ENCODE results near the gene NEB.

The NEB gene

GRCh38 chr2:151733771-151734672 is at the start of gene NEB:
Gene NEB, minus strand, starts transcription at chr2:151734476. Its CDS starts 1,320 bp downstream, at chr2:151733156.
- no peak for DNase-seq (ENCODE audit: low read depth)

- no peak for DNase-seq (ENCODE audit: low read depth)
Observed at GRCh38 chr2:151783133-151783520, 48.9 kb upstream of the NEB start.

- DNase-seq (ENCODE audit: low read depth): no peak
Observed at GRCh38 chr2:151782378-151783132, 48.3 kb upstream of the NEB start.

GRCh38 chr2:151781642-151782041 is 47.4 kb upstream of the NEB start:
- no peak for DNase-seq (ENCODE audit: low read depth)

- DNase-seq (ENCODE audit: low read depth): no peak
Observed at GRCh38 chr2:151780938-151781337, 46.7 kb upstream of the NEB start.

- DNase-seq (ENCODE audit: low read depth): no peak
Observed at GRCh38 chr2:151777935-151778334, 43.7 kb upstream of the NEB start.

GRCh38 chr2:151777487-151777886 is 43.2 kb upstream of the NEB start:
- no peak for DNase-seq (ENCODE audit: low read depth)

GRCh38 chr2:151776367-151776766 is 42.1 kb upstream of the NEB start:
- DNase-seq (ENCODE audit: low read depth): no peak

GRCh38 chr2:151775057-151775740 is 40.9 kb upstream of the NEB start:
- DNase-seq (ENCODE audit: low read depth): no peak

GRCh38 chr2:151774506-151774905 is 40.2 kb upstream of the NEB start:
- no peak for DNase-seq (ENCODE audit: low read depth)

- DNase-seq (ENCODE audit: low read depth): no peak
Observed at GRCh38 chr2:151771599-151772358, 37.5 kb upstream of the NEB start.

GRCh38 chr2:151770995-151771394 is 36.7 kb upstream of the NEB start:
- DNase-seq (ENCODE audit: low read depth): no peak

GRCh38 chr2:151769606-151770005 is 35.3 kb upstream of the NEB start:
- no peak for DNase-seq (ENCODE audit: low read depth)

GRCh38 chr2:151767536-151767935 is 33.3 kb upstream of the NEB start:
- DNase-seq (ENCODE audit: low read depth): no peak

- no peak for DNase-seq (ENCODE audit: low read depth)
Observed at GRCh38 chr2:151766437-151767153, 32.3 kb upstream of the NEB start.

GRCh38 chr2:151765760-151766410 is 31.6 kb upstream of the NEB start:
- DNase-seq (ENCODE audit: low read depth): no peak

GRCh38 chr2:151762694-151763093 is 28.4 kb upstream of the NEB start:
- no peak for DNase-seq (ENCODE audit: low read depth)

GRCh38 chr2:151761687-151762086 is 27.4 kb upstream of the NEB start:
- DNase-seq (ENCODE audit: low read depth): no peak

GRCh38 chr2:151761193-151761592 is 26.9 kb upstream of the NEB start:
- no peak for DNase-seq (ENCODE audit: low read depth)

- DNase-seq (ENCODE audit: low read depth): no peak
Observed at GRCh38 chr2:151760139-151760650, 25.9 kb upstream of the NEB start.
